ENCODE results near the gene EPN2. TPM values are rescaled to one million over a fixed set of nuclear protein-coding genes. Genes with fewer than 3 reads are reported as not detected.

Gene EPN2
- total RNA-seq, 2 donors from 2014 or later: 28.8 to 67.7 TPM

DNA sequence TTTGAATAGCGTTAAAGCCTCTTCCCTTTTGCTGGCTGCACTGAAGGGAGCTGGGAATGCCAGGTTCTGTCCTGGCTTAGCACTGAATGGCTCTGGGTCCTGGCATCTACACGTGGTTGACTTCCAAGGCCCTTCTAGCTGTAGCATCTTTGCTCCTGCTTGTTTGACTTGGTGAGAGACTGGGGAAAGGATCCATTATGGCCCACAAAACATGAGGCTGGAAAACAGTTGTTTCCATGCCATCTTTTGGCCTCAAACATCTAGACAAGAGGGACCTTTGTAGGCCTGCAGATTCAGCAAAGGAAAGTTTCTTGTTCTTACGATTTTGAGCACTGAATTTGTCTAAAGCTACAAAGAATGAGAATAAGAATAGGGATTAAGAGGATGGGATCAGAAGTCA, 32.5 kb downstream of the EPN2 start:
- H3K36me3 ChIP-seq: no peaks in the 10 kb centered on the region
- intact Hi-C loops (cut with DNase I): no loop called here
- peaks cover 31% of the 10 kb centered on the region for H3K4me1 ChIP-seq (replicated peaks)
- no peaks in the 10 kb centered on the region for H3K9me3 ChIP-seq
- DNase-seq (ENCODE audit: low spot score): no peak
- 44% methylated on average over 3 of the region's 3 CpGs for WGBS
- TF ChIP-seq POLR2AphosphoS5 (IDR thresholded peaks at IDR 0.05) (no peak), POLR2A (IDR thresholded peaks at IDR 0.05) (no peak)
- peak overlapping the region; percentile 81 to 85 for H3K27ac ChIP-seq
- no peak overlapping the region for H3K4me3 ChIP-seq
- H3K27me3 ChIP-seq (replicated peaks; ENCODE audit: insufficient read depth): no peaks in the 10 kb centered on the region

GRCh38 chr17:19270347-19270703, 33.2 kb downstream of the EPN2 start:
- TF ChIP-seq POLR2AphosphoS5 (IDR thresholded peaks at IDR 0.05) (no peak), POLR2A (IDR thresholded peaks at IDR 0.05) (no peak)
- TF ChIP-seq, protein P1, sequence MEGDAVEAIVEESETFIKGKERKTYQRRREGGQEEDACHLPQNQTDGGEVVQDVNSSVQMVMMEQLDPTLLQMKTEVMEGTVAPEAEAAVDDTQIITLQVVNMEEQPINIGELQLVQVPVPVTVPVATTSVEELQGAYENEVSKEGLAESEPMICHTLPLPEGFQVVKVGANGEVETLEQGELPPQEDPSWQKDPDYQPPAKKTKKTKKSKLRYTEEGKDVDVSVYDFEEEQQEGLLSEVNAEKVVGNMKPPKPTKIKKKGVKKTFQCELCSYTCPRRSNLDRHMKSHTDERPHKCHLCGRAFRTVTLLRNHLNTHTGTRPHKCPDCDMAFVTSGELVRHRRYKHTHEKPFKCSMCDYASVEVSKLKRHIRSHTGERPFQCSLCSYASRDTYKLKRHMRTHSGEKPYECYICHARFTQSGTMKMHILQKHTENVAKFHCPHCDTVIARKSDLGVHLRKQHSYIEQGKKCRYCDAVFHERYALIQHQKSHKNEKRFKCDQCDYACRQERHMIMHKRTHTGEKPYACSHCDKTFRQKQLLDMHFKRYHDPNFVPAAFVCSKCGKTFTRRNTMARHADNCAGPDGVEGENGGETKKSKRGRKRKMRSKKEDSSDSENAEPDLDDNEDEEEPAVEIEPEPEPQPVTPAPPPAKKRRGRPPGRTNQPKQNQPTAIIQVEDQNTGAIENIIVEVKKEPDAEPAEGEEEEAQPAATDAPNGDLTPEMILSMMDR (IDR thresholded peaks at IDR 0.05): no peak
- Histone ChIP-seq H3K4me3 (no peak overlapping the region), H3K9me3 (no peaks in the 10 kb centered on the region), H3K4me1 (replicated peaks) (peaks cover 31% of the 10 kb centered on the region), H3K36me3 (no peaks in the 10 kb centered on the region), H3K27me3 (replicated peaks; ENCODE audit: insufficient read depth) (no peaks in the 10 kb centered on the region), H3K27ac (peak overlapping the region; percentile 37 to 85)
- intact Hi-C loops (cut with DNase I): no loop called here
- DNase-seq (ENCODE audit: low spot score): no peak
- 76% methylated on average over 3 of the region's 3 CpGs for WGBS

- no peak for DNase-seq (ENCODE audit: low spot score)
- peaks cover 31% of the 10 kb centered on the region for H3K4me1 ChIP-seq (replicated peaks)
- H3K36me3 ChIP-seq: no peaks in the 10 kb centered on the region
- no peaks in the 10 kb centered on the region for H3K9me3 ChIP-seq
- H3K4me3 ChIP-seq: no peak overlapping the region
- H3K27me3 ChIP-seq (replicated peaks; ENCODE audit: insufficient read depth): no peaks in the 10 kb centered on the region
- H3K27ac ChIP-seq: peak overlapping the region; percentile 37 to 85
- WGBS: 69% methylated on average over 13 of the region's 13 CpGs
- intact Hi-C loops (cut with DNase I): no loop called here
- TF ChIP-seq POLR2A (IDR thresholded peaks at IDR 0.05): no peak
- TF ChIP-seq POLR2AphosphoS5 (IDR thresholded peaks at IDR 0.05): no peak
- TF ChIP-seq, protein P1 (IDR thresholded peaks at IDR 0.05): no peak
Observed at GRCh38 chr17:19270704-19271611, 33.8 kb downstream of the EPN2 start.

DNA sequence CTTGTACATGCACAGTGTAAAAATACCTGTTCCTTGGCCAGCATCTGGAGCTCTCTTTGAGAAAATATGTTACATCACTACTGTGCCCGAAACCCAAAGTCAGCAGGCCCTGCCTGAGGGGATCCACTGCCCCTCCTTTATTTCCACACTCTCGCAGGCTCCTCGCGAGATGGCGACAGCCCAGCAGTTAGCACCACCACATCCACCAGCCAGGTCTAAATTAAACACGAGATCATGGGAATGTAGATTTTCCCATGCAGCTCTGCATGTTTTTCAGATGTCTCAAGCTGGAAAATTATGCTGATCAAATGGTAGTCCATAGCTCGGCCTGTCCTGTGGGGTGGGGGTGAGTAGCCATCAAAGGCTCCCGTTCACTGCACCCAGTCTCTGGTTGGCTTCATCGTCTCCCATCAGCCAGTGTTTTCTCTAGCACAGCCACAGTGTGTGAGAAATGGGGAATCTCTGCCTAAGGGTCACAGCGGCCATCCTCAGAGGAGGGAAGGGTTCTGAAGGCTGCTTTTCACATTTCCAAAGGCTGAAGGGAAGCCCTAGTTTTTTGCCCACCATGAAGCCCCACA, 34.7 kb downstream of the EPN2 start:
- intact Hi-C loops (cut with DNase I): no loop called here
- DNase-seq (ENCODE audit: low spot score): no peak
- TF ChIP-seq, protein P1 (IDR thresholded peaks at IDR 0.05): no peak
- TF ChIP-seq POLR2AphosphoS5 (IDR thresholded peaks at IDR 0.05) (no peak), POLR2A (IDR thresholded peaks at IDR 0.05) (no peak)
- Histone ChIP-seq H3K36me3 (no peaks in the 10 kb centered on the region), H3K27me3 (replicated peaks; ENCODE audit: insufficient read depth) (no peaks in the 10 kb centered on the region), H3K27ac (no peak overlapping the region), H3K4me3 (no peak overlapping the region), H3K9me3 (no peaks in the 10 kb centered on the region), H3K4me1 (replicated peaks) (peaks cover 31% of the 10 kb centered on the region)
- WGBS: 82% methylated on average over 10 of the region's 10 CpGs

DNA sequence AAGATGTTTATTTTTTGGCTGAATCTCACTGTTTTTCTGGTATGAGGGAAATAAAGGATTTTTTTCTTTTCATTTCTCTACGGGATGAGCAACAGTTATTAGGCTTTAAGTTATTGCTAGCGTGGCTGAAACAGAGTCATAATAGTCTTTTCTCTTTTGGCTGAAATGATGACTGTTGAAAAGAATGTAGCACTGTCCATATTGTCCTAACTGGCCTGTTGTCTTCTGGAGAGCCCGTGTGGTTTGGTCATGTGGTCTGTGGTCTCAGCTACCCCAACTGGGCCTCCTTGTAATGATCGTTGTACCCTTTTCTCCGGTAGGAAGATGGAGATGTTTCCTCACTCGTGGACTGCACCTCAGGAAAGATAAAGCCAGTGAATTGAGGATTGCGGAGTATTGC, 36.6 kb downstream of the EPN2 start:
- DNase-seq (ENCODE audit: low spot score): no peak
- Histone ChIP-seq H3K9me3 (no peaks in the 10 kb centered on the region), H3K27ac (no peak overlapping the region), H3K27me3 (replicated peaks; ENCODE audit: insufficient read depth) (no peaks in the 10 kb centered on the region), H3K4me1 (replicated peaks) (peaks cover 21% of the 10 kb centered on the region), H3K36me3 (no peaks in the 10 kb centered on the region), H3K4me3 (no peak overlapping the region)
- 72% methylated on average over 7 of the region's 7 CpGs for WGBS
- intact Hi-C loops (cut with DNase I): no loop called here
- TF ChIP-seq POLR2AphosphoS5 (IDR thresholded peaks at IDR 0.05): no peak
- TF ChIP-seq, protein P1 (IDR thresholded peaks at IDR 0.05): no peak
- no peak for TF ChIP-seq POLR2A (IDR thresholded peaks at IDR 0.05)
